Kidney (tissue), 22 donors: ENCODE data around the gene DCT. TPM values are rescaled to one million over a fixed set of nuclear protein-coding genes. Genes with fewer than 3 reads are reported as not detected.
A peak's percentile ranks its signal among the peaks of the same experiment; 100 is the strongest.
"Not testable (repeated sequence)": the region's sequence is repeated elsewhere in the genome, so short reads cannot be mapped to it uniquely, and the experiment has no call there.

Source experiments
- DNase-seq, 5 donors: peaks; one replicate each; pipeline ENCODE4 v3.0.0-alpha.2; 2013 to 2020
- FAIRE-seq: peaks from 2 replicates; lab custom pipeline; 2012; peaks lifted over from hg19 to GRCh38; lab: Jason Lieb, UNC
- H3K27ac ChIP-seq, 2 donors: one replicate each; pipeline ENCODE4 v1.7.0; 2013; ENCODE audit warnings: low read depth in 2 of 2, low read length in 2 of 2, inconsistent platforms in 1 of 2
- H3K27me3 ChIP-seq: one replicate; pipeline ENCODE4 v1.7.1; 2013; ENCODE audit warnings: low read length, inconsistent platforms; ENCODE audit not compliant: control insufficient read depth, insufficient read depth
- H3K36me3 ChIP-seq, 3 donors: one replicate each; pipeline versions ENCODE4 v1.7.0 to v1.7.1; 2013; ENCODE audit warnings: low read length in 3 of 3, control low read depth in 1 of 3, inconsistent platforms in 1 of 3; ENCODE audit not compliant: insufficient read depth in 3 of 3, control insufficient read depth in 2 of 3
- H3K4me1 ChIP-seq, 3 donors: one replicate each; pipeline versions ENCODE4 v1.7.0 to v1.7.1; 2013; ENCODE audit warnings: low read length in 3 of 3, inconsistent platforms in 1 of 3, low read depth in 1 of 3; ENCODE audit not compliant: control insufficient read depth in 2 of 3, insufficient read depth in 2 of 3
- H3K4me3 ChIP-seq, 3 donors: one replicate each; pipeline versions ENCODE4 v1.7.0 to v1.8.1; 2013; ENCODE audit warnings: low read length in 3 of 3, control low read depth in 1 of 3, inconsistent platforms in 1 of 3
- H3K9ac ChIP-seq, 3 donors: one replicate each; pipeline versions ENCODE4 v1.7.0 to v1.7.1; 2013; ENCODE audit warnings: low read length in 3 of 3, control low read depth in 1 of 3, inconsistent platforms in 1 of 3
- H3K9me3 ChIP-seq, 3 donors: one replicate each; pipeline versions ENCODE4 v1.7.0 to v1.7.1; 2013; ENCODE audit warnings: low read length in 3 of 3, control low read depth in 1 of 3, inconsistent platforms in 1 of 3; ENCODE audit not compliant: control insufficient read depth in 2 of 3, insufficient read depth in 1 of 3
- intact Hi-C: fragments of 100-400 bp; cut with DNase I; formaldehyde crosslinking; loops from one replicate; pipeline ENCODE4 v1.11.1; 2022
- long read RNA-seq, 10 donors: library from polyadenylated mRNA in 1 of 10; unstranded in 1 of 10; transcript quantifications; one replicate each; pipeline ENCODE4 v2.0.0 and lab custom pipeline, GENCODE V29; 2021 to 2026
- polyA plus RNA-seq: library from polyadenylated mRNA; stranded (reverse); fragments of 350-450 nt; fragmentation: Illumina TruSeq; extraction: RNeasy Lipid Tissue Mini Kit (QIAGEN cat#74804); gene quantifications from one replicate; pipeline ENCODE4 v1.2.3, GENCODE V29; 2014; ENCODE audit warnings: low read depth, low replicate concordance; ENCODE audit not compliant: insufficient read depth
- total RNA-seq: library from RNA; stranded (reverse); fragmentation: NEBNext Ultra II Directional; extraction: Animal tissue kit (Norgen Biotek cat#: 25700); gene quantifications from one replicate; pipeline ENCODE4 v1.2.1, GENCODE V29; 2021
- TF ChIP-seq, protein P1 (sequence below): IDR thresholded peaks from 3 replicates; pipeline ENCODE4 v1.5.1; 2012; ENCODE audit warnings: mild to moderate bottlenecking, moderate library complexity, borderline replicate concordance; ENCODE audit not compliant: insufficient read depth; ENCODE audit errors: extremely low read depth
- donor health status: control.
- donor health status: control.
- donor health status: control.
- donor health status: control.
- donor health status: control.
- donor health status: DM: yes; HTN: yes; CAD: no.
- donor health status: Normal renal cell carcinoma (clear cell type).

The DCT gene
- total RNA-seq, result 0.13 TPM
- polyA plus RNA-seq, result 0.11 TPM
- long read RNA-seq, donor 1, result 0 reads
- long read RNA-seq, donor 2, result 0 reads
- long read RNA-seq, donor 3, result 0 reads
- long read RNA-seq, donor 4, result 0 reads
- long read RNA-seq, donor 5, result 0 reads
- long read RNA-seq, donor 6, result 0 reads
- long read RNA-seq, donor 7, result 0 reads
- long read RNA-seq, donor 8, result 0 reads
- long read RNA-seq, donor 9, result 0 reads
- long read RNA-seq, donor 10, result 0 reads

DNA sequence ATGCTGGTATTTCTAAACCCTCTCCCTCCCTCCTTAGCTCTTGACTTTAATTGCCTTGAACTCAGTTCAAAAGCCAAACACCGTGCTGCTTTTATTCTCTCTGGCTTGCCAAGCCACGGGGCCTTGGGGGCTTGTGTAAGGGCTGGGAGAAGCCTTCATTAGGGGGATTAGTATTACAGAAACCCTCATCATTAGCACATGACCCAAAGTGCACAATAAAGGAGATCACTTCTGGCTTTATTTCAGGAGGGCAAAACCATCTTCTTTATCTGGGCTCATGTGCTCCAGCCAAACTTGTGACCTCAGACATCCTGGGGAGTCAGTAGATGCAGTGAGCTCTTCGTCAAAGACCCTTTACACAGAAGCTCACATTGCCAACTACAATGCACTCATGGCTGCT lies at the start of gene DCT:
DCT (minus strand) TSS at position 67 of the 400 bp plus-strand sequence. CDS start 427 bp downstream, outside the sequence.
- TF ChIP-seq, protein P1, sequence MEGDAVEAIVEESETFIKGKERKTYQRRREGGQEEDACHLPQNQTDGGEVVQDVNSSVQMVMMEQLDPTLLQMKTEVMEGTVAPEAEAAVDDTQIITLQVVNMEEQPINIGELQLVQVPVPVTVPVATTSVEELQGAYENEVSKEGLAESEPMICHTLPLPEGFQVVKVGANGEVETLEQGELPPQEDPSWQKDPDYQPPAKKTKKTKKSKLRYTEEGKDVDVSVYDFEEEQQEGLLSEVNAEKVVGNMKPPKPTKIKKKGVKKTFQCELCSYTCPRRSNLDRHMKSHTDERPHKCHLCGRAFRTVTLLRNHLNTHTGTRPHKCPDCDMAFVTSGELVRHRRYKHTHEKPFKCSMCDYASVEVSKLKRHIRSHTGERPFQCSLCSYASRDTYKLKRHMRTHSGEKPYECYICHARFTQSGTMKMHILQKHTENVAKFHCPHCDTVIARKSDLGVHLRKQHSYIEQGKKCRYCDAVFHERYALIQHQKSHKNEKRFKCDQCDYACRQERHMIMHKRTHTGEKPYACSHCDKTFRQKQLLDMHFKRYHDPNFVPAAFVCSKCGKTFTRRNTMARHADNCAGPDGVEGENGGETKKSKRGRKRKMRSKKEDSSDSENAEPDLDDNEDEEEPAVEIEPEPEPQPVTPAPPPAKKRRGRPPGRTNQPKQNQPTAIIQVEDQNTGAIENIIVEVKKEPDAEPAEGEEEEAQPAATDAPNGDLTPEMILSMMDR, result no peak
- Histone ChIP-seq H3K4me1 (peaks cover 0 to 2% (median 0%) of the 10 kb centered on the region in 3 donors), H3K27ac (no peak within 1 kb of the TSS), H3K36me3 (no peaks in the 10 kb centered on the region), H3K4me3 (no peak within 1 kb of the TSS), H3K9me3 (no peaks in the 10 kb centered on the region), H3K27me3 (no peaks in the 10 kb centered on the region), H3K9ac (no peak within 1 kb of the TSS)
- peak in 1 of 5 donors; percentile 7 for DNase-seq
- intact Hi-C loops, result no loop called here
- no peak for FAIRE-seq

DNA sequence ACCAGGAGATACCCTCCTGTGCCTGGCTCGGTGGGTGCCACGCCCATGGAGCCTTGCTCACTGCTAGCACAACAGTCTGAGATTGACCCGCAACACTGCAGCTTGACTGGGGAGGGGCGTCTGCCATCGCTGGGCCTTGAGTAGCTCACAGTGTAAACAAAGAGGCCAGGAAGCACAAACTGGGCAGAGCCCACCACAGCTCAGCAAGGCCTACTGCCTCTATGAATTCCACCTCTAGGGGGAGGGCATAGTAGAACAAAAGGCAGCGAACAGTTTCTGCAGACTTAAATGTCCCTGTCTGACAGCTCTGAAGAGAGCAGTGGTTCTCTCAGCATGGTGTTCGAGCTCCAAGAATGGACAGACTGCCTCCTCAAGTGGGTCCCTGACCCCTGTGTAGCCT lies 47.5 kb upstream of the DCT start:
- H3K9ac ChIP-seq, H3K27me3 ChIP-seq, H3K9me3 ChIP-seq, FAIRE-seq, H3K36me3 ChIP-seq, intact Hi-C loops, H3K4me3 ChIP-seq, H3K4me1 ChIP-seq, DNase-seq, H3K27ac ChIP-seq: not testable (repeated sequence)

DNA sequence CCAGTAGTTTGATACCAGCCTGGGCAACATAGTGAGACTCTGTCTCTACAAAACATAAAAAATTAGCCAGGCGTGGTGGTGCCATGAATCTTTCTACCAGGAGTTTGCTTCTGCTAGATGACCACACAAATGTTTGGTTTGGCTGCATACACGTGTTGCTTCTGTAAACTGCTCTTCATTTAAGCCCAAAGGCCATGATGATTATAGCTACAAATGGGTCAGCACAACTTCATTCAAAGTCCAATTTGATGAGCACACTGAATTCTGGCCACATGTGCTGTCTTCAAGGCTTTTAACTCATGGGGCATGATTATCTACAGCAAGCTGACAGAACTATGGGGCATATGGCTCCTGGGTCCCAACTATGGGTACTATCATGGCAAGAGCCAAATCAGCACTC lies 46.3 kb upstream of the DCT start:
- no peaks in the 10 kb centered on the region for H3K36me3 ChIP-seq
- no peak overlapping the region for H3K9ac ChIP-seq
- H3K4me1 ChIP-seq, result no peaks in the 10 kb centered on the region
- H3K27me3 ChIP-seq, result no peaks in the 10 kb centered on the region
- no peak for FAIRE-seq
- no peak for DNase-seq
- no peaks in the 10 kb centered on the region for H3K9me3 ChIP-seq
- no peak overlapping the region for H3K4me3 ChIP-seq
- no peak overlapping the region for H3K27ac ChIP-seq
- intact Hi-C loops, result no loop called here
- TF ChIP-seq, protein P1, result no peak

DNA sequence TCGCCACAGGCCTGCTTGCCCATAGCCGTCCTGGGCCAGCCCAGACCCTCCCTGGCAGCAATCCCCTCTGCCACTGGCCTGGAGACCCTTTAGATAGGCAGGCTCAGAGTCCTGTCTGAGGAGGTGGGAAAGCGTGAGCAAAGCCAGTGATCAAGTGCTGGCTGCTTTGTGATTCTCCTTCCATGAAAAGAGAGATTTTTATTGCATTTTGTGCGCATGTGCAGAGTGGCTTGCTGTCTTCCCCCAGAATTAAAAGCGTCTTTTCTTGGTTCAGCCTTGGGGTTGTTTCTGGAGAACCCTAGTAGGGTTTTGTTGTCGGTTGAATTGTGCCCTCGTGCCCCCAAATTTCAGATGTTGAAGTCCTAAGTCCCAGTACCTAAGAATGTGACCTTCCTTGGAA lies 44.9 kb upstream of the DCT start:
- FAIRE-seq (no peak), DNase-seq (no peak)
- TF ChIP-seq, protein P1, result no peak
- Histone ChIP-seq H3K4me1 (no peaks in the 10 kb centered on the region), H3K4me3 (no peak overlapping the region), H3K27me3 (no peaks in the 10 kb centered on the region), H3K9ac (no peak overlapping the region), H3K27ac (no peak overlapping the region), H3K36me3 (no peaks in the 10 kb centered on the region), H3K9me3 (no peaks in the 10 kb centered on the region)
- intact Hi-C loops, result no loop called here
